Epithelial cell of proximal tubule (primary cell): ENCODE results near the gene STAMBP. TPM values are rescaled to one million over a fixed set of nuclear protein-coding genes. Genes with fewer than 3 reads are reported as not detected.

ENCODE experiments used
- DNase-seq: peaks from one replicate; pipeline ENCODE4 v3.0.0-alpha.2; 2011; ENCODE audit warnings: low read depth
- H3K4me3 ChIP-seq: 2 replicates; pipeline ENCODE4 v1.5.1; 2011; ENCODE audit warnings: low read depth, mild to moderate bottlenecking, low read length
- CTCF ChIP-seq: conservative IDR thresholded peaks from 2 replicates; pipeline ENCODE4 v1.5.1; 2012; ENCODE audit warnings: low read depth, mild to moderate bottlenecking, low read length
- total RNA-seq: library from RNA; depleted of rRNA; stranded (reverse); fragments of >200 nt; gene quantifications from 2 replicates; pipeline ENCODE4 v1.2.3, GENCODE V29; 2015

The STAMBP gene
- total RNA-seq, 1 donor from 2014 or later: 37.5 TPM

GRCh38 chr2:73920577-73921545 lies 92.1 kb downstream of the STAMBP start:
- no peak overlapping the region for H3K4me3 ChIP-seq
- TF ChIP-seq CTCF: peak; percentile 42
- no peak for DNase-seq

GRCh38 chr2:73921581-73921980 lies 92.8 kb downstream of the STAMBP start:
- H3K4me3 ChIP-seq: no peak overlapping the region
- no peak for TF ChIP-seq CTCF
- DNase-seq: no peak

GRCh38 chr2:73922681-73923080 lies 93.9 kb downstream of the STAMBP start:
- no peak for TF ChIP-seq CTCF
- DNase-seq: no peak
- no peak overlapping the region for H3K4me3 ChIP-seq

Other genes starting within 250 kb of the STAMBP start
- not detected in 2 replicates for gene NAT8, start 186.5 kb upstream of the STAMBP start, total RNA-seq
- gene TPRKB, start 91.6 kb upstream of the STAMBP start, total RNA-seq: 49.8 and 55.2 TPM in 2 replicates
- gene DUSP11, start 48.9 kb upstream of the STAMBP start, total RNA-seq: 20.9 and 29.2 TPM in 2 replicates
- not detected in 2 replicates for gene C2orf78, start 44.8 kb upstream of the STAMBP start, total RNA-seq
- not detected in 2 replicates for gene ACTG2, start 64.0 kb downstream of the STAMBP start, total RNA-seq
- 65.6 and 87.8 TPM in 2 replicates for gene DGUOK, start 97.9 kb downstream of the STAMBP start, total RNA-seq
- gene TET3, start 155.9 kb downstream of the STAMBP start, total RNA-seq: 4.8 and 5.4 TPM in 2 replicates